Mucosa of descending colon (tissue), 3 donors: ENCODE data around the gene PCNX1. TPM values are rescaled to one million over a fixed set of nuclear protein-coding genes. Genes with fewer than 3 reads are reported as not detected.

Source experiments
- ATAC-seq: fragments of 200-7000 bp; cut with Tn5 transposase; one replicate; pipeline ENCODE4 v1.9.1; 2020; ENCODE audit warnings: mild to moderate bottlenecking, moderate library complexity
- DNase-seq, 3 donors: peaks; one replicate each; pipeline ENCODE4 v3.0.0-alpha.2; 2020
- H3K36me3 ChIP-seq: fragments of 200-600 bp; one replicate; pipeline ENCODE4 v1.8.0; 2021; ENCODE audit warnings: low read depth, mild to moderate bottlenecking
- H3K4me1 ChIP-seq: fragments of 200-600 bp; one replicate; pipeline ENCODE4 v1.8.0; 2021; ENCODE audit warnings: low read depth, mild to moderate bottlenecking
- H3K4me3 ChIP-seq: fragments of 200-600 bp; one replicate; pipeline ENCODE4 v1.8.0; 2021; ENCODE audit warnings: mild to moderate bottlenecking
- H3K9me3 ChIP-seq: fragments of 200-600 bp; one replicate; pipeline ENCODE4 v1.8.0; 2021; ENCODE audit warnings: mild to moderate bottlenecking
- intact Hi-C, 2 donors: fragments of 100-400 bp; cut with DNase I in 1 of 2; cut with micrococcal nuclease in 1 of 2; formaldehyde crosslinking; loops; one replicate each; pipeline versions ENCODE4 v1.11.0 to v1.11.1; 2022; cut with DNase I, micrococcal nuclease
- total RNA-seq, 3 donors: library from RNA; stranded (reverse); fragmentation: NEBNext Ultra II Directional in 2 of 3; extraction: Animal tissue kit (Norgen Biotek cat#: 25700) in 2 of 3; gene quantifications; one replicate each; pipeline versions ENCODE4 v1.2.1 to v1.2.4, GENCODE V29; 2021 to 2023
- TF ChIP-seq, protein P1 (sequence below): fragments of 200-600 bp; IDR thresholded peaks from one replicate; pipeline ENCODE4 v1.8.0; 2022; ENCODE audit warnings: antibody characterized with exemption, mild to moderate bottlenecking
- donor health status: DM: no; HTN: no; CAD: no; lungs with moderate emphysema.
- donor health status: DM: no; HTN: no; CAD: no.
- donor health status: DM: no; HTN: yes; CAD: no.

PCNX1 gene
- total RNA-seq, 3 donors from 2014 or later = 27.5 to 49.4 (median 33.5) TPM

DNA sequence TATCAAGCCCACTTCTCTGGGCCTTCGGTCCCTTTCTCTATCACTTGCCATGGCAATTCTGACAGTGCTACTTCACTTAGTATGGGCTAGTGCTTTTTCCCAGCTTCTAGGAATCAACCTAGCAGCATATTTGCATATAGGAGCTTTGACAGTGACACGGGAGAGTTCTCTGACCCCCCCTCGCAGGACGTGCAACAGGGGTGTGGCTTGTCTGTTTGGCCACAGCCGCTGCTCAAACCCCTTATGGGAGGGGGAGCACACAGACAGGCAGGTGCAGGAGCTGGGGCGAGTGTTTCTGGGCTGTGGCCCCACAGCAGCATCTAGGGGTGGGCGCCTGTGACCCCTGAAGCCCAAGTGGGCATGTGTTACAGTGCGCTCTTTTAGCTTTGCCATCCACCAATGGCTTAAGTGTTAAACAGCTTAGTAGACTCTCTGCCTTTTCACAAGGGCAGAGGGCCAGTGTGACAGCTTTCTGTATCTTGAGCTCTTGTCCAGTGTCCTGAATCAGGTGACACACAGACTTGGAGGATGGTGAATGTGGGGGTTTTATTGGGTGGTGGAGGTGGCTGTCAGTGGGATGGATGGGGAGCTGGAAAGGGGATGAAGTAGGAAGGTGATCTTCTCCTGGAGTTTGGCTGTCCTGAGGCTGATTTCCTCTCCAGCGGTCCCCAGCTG lies 229.3 kb downstream of the PCNX1 start:
- intact Hi-C loops = loop anchor here in 1 of 2 donors (5.0 kb wide), 1 partner anchor 616 kb away; no protein-coding TSS in a partner anchor
- no peak overlapping the region for H3K4me3 ChIP-seq
- TF ChIP-seq, protein P1, sequence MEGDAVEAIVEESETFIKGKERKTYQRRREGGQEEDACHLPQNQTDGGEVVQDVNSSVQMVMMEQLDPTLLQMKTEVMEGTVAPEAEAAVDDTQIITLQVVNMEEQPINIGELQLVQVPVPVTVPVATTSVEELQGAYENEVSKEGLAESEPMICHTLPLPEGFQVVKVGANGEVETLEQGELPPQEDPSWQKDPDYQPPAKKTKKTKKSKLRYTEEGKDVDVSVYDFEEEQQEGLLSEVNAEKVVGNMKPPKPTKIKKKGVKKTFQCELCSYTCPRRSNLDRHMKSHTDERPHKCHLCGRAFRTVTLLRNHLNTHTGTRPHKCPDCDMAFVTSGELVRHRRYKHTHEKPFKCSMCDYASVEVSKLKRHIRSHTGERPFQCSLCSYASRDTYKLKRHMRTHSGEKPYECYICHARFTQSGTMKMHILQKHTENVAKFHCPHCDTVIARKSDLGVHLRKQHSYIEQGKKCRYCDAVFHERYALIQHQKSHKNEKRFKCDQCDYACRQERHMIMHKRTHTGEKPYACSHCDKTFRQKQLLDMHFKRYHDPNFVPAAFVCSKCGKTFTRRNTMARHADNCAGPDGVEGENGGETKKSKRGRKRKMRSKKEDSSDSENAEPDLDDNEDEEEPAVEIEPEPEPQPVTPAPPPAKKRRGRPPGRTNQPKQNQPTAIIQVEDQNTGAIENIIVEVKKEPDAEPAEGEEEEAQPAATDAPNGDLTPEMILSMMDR = no peak
- DNase-seq (no peak), ATAC-seq (no peak)
- H3K9me3 ChIP-seq = no peaks in the 10 kb centered on the region
- H3K36me3 ChIP-seq = no peaks in the 10 kb centered on the region
- peaks cover 2% of the 10 kb centered on the region for H3K4me1 ChIP-seq

DNA sequence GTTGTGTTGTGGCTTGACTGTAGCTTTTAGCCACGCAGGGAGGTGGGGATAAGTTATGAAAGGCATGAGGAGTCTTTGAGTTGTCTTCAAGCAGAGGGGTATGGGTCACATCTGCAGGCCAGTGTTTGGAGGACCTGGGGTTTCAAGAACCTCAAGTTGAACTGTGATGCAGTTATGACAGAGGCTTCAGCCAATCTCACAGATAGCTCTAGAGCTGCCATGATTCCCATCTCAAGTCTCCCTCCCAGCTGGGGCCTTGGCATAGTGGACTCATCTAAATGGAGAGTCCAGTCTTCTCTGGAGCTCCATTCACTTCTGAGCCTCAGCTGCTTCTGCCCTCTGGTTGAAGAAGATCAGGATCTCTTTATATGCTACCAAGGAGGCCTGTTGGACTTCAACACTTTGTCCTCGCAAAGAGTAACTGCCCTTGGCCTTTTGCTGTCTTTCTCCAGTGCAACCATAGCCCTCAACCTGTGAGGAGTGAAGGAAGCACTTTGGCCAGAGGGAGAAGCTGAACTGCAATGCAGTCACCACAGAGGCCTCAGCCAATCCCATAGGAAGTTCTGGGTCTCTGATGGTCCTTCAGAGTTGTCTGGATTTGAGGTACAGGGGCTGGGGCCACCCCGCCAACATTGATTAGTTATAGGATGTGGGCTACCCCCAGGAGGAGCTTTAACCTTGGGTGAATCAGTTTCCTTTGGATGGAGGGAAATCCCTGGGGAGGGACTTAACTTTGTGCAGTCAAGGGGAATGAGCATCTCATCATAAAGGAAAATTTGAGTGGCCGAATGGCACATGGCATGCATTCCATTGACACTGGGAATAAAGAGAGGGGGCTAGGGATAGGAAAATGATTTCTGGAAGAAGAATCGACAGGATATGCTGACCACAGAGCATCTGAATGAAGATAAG lies 230.5 kb downstream of the PCNX1 start:
- H3K4me3 ChIP-seq = no peak overlapping the region
- intact Hi-C loops = loop anchor here (2.0 to 5.0 kb wide), 2 partner anchors 615 kb away; no protein-coding TSS in a partner anchor
- DNase-seq (no peak), ATAC-seq (no peak)
- H3K9me3 ChIP-seq = no peaks in the 10 kb centered on the region
- H3K36me3 ChIP-seq = no peaks in the 10 kb centered on the region
- H3K4me1 ChIP-seq = peaks cover 2% of the 10 kb centered on the region
- TF ChIP-seq, protein P1 = no peak

DNA sequence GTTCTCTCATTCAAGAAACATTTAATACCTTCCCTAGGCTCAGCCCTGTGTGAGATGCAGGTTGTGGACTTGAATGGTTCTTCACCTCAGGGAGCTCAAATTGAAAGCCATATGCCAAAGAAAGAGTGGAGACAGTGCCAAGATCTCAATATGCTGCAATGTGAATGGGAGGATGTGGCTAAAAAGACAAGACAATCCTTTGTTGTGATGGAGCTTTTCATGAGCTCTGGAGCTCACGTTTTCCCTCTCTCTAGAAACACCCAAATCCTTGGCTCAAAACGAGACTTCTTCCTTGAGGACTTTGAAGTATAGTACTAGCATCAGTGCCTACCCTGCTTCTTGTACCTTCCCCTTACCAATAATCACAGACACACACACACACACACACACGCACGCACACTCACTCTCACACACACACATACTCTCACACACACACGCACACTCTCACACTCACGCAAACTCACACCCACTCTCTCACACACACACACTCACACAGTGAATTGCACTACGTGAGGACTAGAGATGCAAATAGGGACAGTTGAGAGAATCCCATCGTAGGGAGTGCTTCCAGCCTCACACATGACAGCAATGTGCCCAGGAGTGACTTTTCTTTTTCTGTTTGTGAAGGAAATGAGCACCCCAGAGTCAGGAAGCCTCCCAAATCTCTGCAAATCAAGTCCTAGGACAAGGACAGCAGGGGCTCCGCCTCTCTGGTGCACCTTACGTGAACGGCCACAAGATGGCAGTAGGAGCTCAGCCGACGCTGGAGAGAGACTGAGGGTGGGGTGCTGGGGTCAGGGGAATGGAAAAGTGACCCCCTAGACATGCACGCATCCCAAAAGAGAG lies 231.4 kb downstream of the PCNX1 start:
- no peaks in the 10 kb centered on the region for H3K36me3 ChIP-seq
- TF ChIP-seq, protein P1 = peak; percentile 89
- H3K4me3 ChIP-seq = no peak overlapping the region
- DNase-seq (peak in 2 of 3 donors; percentile 70 to 71), ATAC-seq (peak; percentile 81)
- H3K4me1 ChIP-seq = peaks cover 2% of the 10 kb centered on the region
- intact Hi-C loops = loop anchor here (2.0 to 5.0 kb wide), 2 partner anchors 614 kb away; no protein-coding TSS in a partner anchor
- no peaks in the 10 kb centered on the region for H3K9me3 ChIP-seq

DNA sequence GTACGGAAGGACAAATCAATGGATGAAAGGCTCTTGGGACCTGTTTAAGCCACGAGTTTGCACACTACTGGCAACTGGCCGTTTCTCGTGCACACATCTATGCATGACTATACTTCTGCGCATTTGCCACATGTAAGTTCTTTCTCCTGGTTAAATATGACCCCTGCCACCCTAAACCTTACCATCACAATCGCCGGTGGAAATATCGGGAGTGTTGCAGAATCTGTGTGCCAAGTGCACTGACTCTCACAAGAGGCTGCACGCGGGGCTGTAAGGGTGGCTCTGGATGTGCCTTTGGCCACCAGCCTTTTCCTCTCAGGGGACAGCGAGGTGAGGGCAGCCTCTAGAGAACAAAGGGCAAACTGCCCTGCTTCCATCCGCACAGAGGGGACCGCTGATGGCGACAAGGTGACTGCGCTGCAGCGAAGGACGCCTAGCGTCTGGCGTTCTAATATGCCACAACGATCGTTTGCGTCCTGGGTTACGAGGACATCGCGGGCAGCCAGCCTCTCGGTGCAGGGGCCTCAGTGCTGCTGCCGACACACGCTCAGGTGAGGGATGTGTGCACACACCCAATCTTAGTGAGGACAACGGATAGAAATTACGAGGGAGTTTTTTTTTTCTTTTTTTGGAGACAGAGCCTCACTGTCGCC lies 232.2 kb downstream of the PCNX1 start:
- Histone ChIP-seq H3K4me1 (peaks cover 2% of the 10 kb centered on the region), H3K36me3 (no peaks in the 10 kb centered on the region), H3K4me3 (no peak overlapping the region), H3K9me3 (no peaks in the 10 kb centered on the region)
- intact Hi-C loops = loop anchor here (2.0 to 5.0 kb wide), 2 partner anchors 613 kb away; no protein-coding TSS in a partner anchor
- ATAC-seq = peak; percentile 28
- TF ChIP-seq, protein P1 = no peak
- no peak for DNase-seq

DNA sequence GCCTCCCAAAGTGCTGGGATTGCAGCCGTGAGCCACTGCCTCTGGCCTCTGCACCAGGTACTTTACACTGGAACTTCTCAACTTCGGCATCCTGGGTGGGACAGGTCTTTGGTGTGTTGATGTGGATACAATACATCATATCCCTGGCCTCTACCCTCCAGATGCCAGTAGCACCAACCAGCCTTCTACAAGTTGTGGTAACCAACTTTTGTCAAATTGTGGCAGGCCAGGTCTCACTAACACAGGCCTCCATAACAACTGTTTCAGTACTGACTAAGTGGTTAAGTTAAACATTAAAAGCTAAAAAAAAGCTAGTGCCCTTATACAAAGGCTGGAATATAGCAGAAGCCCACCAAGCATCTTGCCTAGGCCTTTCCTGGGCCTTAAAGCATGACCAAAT lies 232.9 kb downstream of the PCNX1 start:
- H3K36me3 ChIP-seq = no peaks in the 10 kb centered on the region
- H3K9me3 ChIP-seq = no peaks in the 10 kb centered on the region
- TF ChIP-seq, protein P1 = no peak
- H3K4me1 ChIP-seq = peaks cover 2% of the 10 kb centered on the region
- DNase-seq = no peak
- H3K4me3 ChIP-seq = no peak overlapping the region
- ATAC-seq = no peak
- intact Hi-C loops = no loop called here
